ENCODE measurements around the gene PLAC1.

Gene PLAC1

GRCh38 chrX:134628663-134629062 lies 29.6 kb downstream of the PLAC1 start:
- H2AFZ ChIP-seq (ENCODE audit: low read length): no peak overlapping the region
- TF ChIP-seq CTCF (IDR thresholded peaks at IDR 0.05; ENCODE audit: low read length): no peak
- no peak for TF ChIP-seq EZH2 (IDR thresholded peaks at IDR 0.05; ENCODE audit: borderline replicate concordance, low read length)
- no peak overlapping the region for H3K4me2 ChIP-seq (ENCODE audit: low read length)
- H3K4me3 ChIP-seq (ENCODE audit: low read depth, low read length, poor library complexity, severe bottlenecking): no peak overlapping the region
- no peak overlapping the region for H3K9ac ChIP-seq (ENCODE audit: low read length)
- H3K27ac ChIP-seq (ENCODE audit: low read depth, low read length, poor library complexity, severe bottlenecking): no peak overlapping the region
- H3F3A ChIP-seq (ENCODE audit: insufficient read depth, low read length): no peaks in the 10 kb centered on the region
- H3K9me3 ChIP-seq (ENCODE audit: low read length): no peaks in the 10 kb centered on the region
- H3K4me1 ChIP-seq (ENCODE audit: insufficient read depth, low read length, severe bottlenecking): no peaks in the 10 kb centered on the region
- H3K27me3 ChIP-seq (ENCODE audit: insufficient read depth, low read length): no peaks in the 10 kb centered on the region
- H3K9me2 ChIP-seq (ENCODE audit: low read depth, low read length): no peaks in the 10 kb centered on the region
- no peaks in the 10 kb centered on the region for H3K36me3 ChIP-seq (ENCODE audit: insufficient read depth, low read length)
- no peaks in the 10 kb centered on the region for H4K20me1 ChIP-seq (ENCODE audit: insufficient read depth, low read length)
- no peaks in the 10 kb centered on the region for H3K79me2 ChIP-seq (ENCODE audit: insufficient read depth, low read length)

DNA sequence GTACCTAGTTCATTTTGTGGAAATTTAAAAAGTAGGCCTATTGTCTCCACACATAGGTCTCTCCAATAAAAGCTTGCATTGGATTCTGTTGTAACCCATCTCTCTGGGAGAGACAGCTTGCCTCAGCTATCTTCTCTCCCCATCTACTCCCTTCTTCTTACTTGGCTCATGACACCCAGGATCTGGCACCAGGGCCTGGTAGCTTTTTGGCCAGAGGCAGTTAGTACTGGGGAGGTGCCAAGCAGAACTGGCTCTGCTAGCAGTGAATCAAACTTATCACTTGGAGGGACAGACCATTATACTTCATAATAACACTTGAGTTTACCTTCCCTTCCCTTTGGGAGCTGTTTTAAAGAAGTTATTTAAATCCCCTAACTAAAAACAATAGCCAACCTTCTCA lies 31.8 kb downstream of the PLAC1 start:
- Histone ChIP-seq H2AFZ (ENCODE audit: low read length) (no peak overlapping the region), H4K20me1 (ENCODE audit: insufficient read depth, low read length) (no peaks in the 10 kb centered on the region), H3K79me2 (ENCODE audit: insufficient read depth, low read length) (no peaks in the 10 kb centered on the region), H3K4me3 (ENCODE audit: low read depth, low read length, poor library complexity, severe bottlenecking) (no peak overlapping the region), H3F3A (ENCODE audit: insufficient read depth, low read length) (no peaks in the 10 kb centered on the region), H3K4me1 (ENCODE audit: insufficient read depth, low read length, severe bottlenecking) (no peaks in the 10 kb centered on the region), H3K36me3 (ENCODE audit: insufficient read depth, low read length) (no peaks in the 10 kb centered on the region), H3K9ac (ENCODE audit: low read length) (no peak overlapping the region), H3K27ac (ENCODE audit: low read depth, low read length, poor library complexity, severe bottlenecking) (no peak overlapping the region), H3K9me3 (ENCODE audit: low read length) (no peaks in the 10 kb centered on the region), H3K27me3 (ENCODE audit: insufficient read depth, low read length) (no peaks in the 10 kb centered on the region), H3K9me2 (ENCODE audit: low read depth, low read length) (no peaks in the 10 kb centered on the region), H3K4me2 (ENCODE audit: low read length) (no peak overlapping the region)
- no peak for TF ChIP-seq EZH2 (IDR thresholded peaks at IDR 0.05; ENCODE audit: borderline replicate concordance, low read length)
- TF ChIP-seq CTCF (IDR thresholded peaks at IDR 0.05; ENCODE audit: low read length): no peak

DNA sequence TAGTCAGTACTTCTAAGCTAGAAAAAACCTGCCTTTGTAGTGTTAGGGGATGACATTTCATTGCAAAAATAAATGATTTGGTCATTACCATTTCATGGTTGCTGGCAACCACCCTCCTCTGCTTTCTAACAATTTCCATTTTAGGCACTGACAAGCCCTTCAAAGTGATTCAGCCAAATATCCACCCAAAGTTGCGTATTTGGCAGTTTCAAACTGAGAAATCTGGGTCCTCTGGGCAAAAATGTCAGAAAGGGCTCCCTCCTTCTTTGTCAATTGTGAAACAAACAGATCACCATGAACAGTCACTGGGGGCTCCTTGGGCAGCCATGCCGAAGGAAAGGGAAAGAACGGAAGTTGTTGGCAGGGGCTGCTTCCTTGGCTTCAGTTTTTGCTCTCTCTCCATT lies 33.0 kb downstream of the PLAC1 start:
- Histone ChIP-seq H3F3A (ENCODE audit: insufficient read depth, low read length) (no peaks in the 10 kb centered on the region), H3K27me3 (ENCODE audit: insufficient read depth, low read length) (no peaks in the 10 kb centered on the region), H3K9me3 (ENCODE audit: low read length) (no peaks in the 10 kb centered on the region), H3K4me1 (ENCODE audit: insufficient read depth, low read length, severe bottlenecking) (no peaks in the 10 kb centered on the region), H3K79me2 (ENCODE audit: insufficient read depth, low read length) (no peaks in the 10 kb centered on the region), H2AFZ (ENCODE audit: low read length) (no peak overlapping the region), H3K4me2 (ENCODE audit: low read length) (no peak overlapping the region), H3K4me3 (ENCODE audit: low read depth, low read length, poor library complexity, severe bottlenecking) (no peak overlapping the region), H3K9me2 (ENCODE audit: low read depth, low read length) (no peaks in the 10 kb centered on the region), H3K27ac (ENCODE audit: low read depth, low read length, poor library complexity, severe bottlenecking) (no peak overlapping the region), H3K36me3 (ENCODE audit: insufficient read depth, low read length) (no peaks in the 10 kb centered on the region), H4K20me1 (ENCODE audit: insufficient read depth, low read length) (no peaks in the 10 kb centered on the region), H3K9ac (ENCODE audit: low read length) (no peak overlapping the region)
- TF ChIP-seq CTCF (IDR thresholded peaks at IDR 0.05; ENCODE audit: low read length): no peak
- TF ChIP-seq EZH2 (IDR thresholded peaks at IDR 0.05; ENCODE audit: borderline replicate concordance, low read length): no peak
